A673 (cell line): ENCODE measurements around the gene ERBB2. TPM values are rescaled to one million over a fixed set of nuclear protein-coding genes. Genes with fewer than 3 reads are reported as not detected.

Source experiments
- BruUV-seq: library from RNA; stranded (reverse); fragments of 400-500 nt; replicated peaks from 2 replicates; lab custom pipeline; 2021; lab: Mats Ljungman, UMichigan
- CTCF ChIA-PET: fragments of 300-600 bp; sonication (Branson Sonifier 250); formaldehyde crosslinking; loops from one replicate; lab custom pipeline; 2022; ENCODE audit warnings: antibody characterized with exemption; lab: Charles Lee
- POLR2A ChIA-PET: fragments of 300-600 bp; sonication (Branson Sonifier 250); formaldehyde crosslinking; loops from one replicate; lab custom pipeline; 2022; ENCODE audit warnings: antibody characterized with exemption; ENCODE audit not compliant: low non-redundant PET; lab: Charles Lee
- DNase-seq: peaks from one replicate; pipeline ENCODE4 v3.0.0-alpha.2; 2015; ENCODE audit warnings: low spot score
- H3K27ac ChIP-seq: fragments of 200-600 bp; sonication (generic); 2 replicates; pipeline ENCODE4 v1.5.1; 2016; ENCODE audit warnings: mixed run types, low read depth, mild to moderate bottlenecking, mixed read lengths, antibody characterized with exemption, low read length; ENCODE audit not compliant: poor library complexity, severe bottlenecking
- H3K27me3 ChIP-seq: fragments of 200-600 bp; sonication (generic); replicated peaks from 2 replicates; pipeline ENCODE4 v1.6.1; 2017; ENCODE audit warnings: mixed run types, low read depth, mild to moderate bottlenecking, mixed read lengths, antibody characterized with exemption, low read length; ENCODE audit not compliant: insufficient read depth, poor library complexity
- H3K36me3 ChIP-seq: fragments of 200-600 bp; sonication (generic); 2 replicates; pipeline ENCODE4 v1.6.1; 2016; ENCODE audit warnings: mixed run types, mild to moderate bottlenecking, mixed read lengths, antibody characterized with exemption, low read length; ENCODE audit not compliant: insufficient read depth, poor library complexity, severe bottlenecking
- H3K4me1 ChIP-seq: fragments of 200-600 bp; sonication (generic); 2 replicates; pipeline ENCODE4 v1.6.1; 2017; ENCODE audit warnings: mixed run types, mild to moderate bottlenecking, mixed read lengths, antibody characterized with exemption, low read length; ENCODE audit not compliant: insufficient read depth, poor library complexity, severe bottlenecking
- H3K4me3 ChIP-seq: fragments of 200-600 bp; sonication (generic); 2 replicates; pipeline ENCODE4 v1.5.1; 2016; ENCODE audit warnings: low read depth, mixed run types, mild to moderate bottlenecking, mixed read lengths, low read length; ENCODE audit not compliant: poor library complexity, severe bottlenecking
- H3K9me3 ChIP-seq: fragments of 200-600 bp; sonication (generic); 2 replicates; pipeline ENCODE4 v1.6.1; 2016; ENCODE audit warnings: mixed run types, low read depth, mild to moderate bottlenecking, mixed read lengths, antibody characterized with exemption, low read length; ENCODE audit not compliant: poor library complexity, severe bottlenecking
- EZH2 ChIP-seq: fragments of 200-600 bp; sonication (generic); IDR thresholded peaks from 2 replicates; pipeline ENCODE4 v1.6.1; 2017; ENCODE audit warnings: borderline replicate concordance, low read depth, mild to moderate bottlenecking, mixed read lengths, antibody characterized with exemption, low read length; ENCODE audit not compliant: poor library complexity, severe bottlenecking
- intact Hi-C: fragments of 100-400 bp; cut with micrococcal nuclease; formaldehyde crosslinking; loops from one replicate; pipeline ENCODE4 v1.10.0; 2022; ENCODE audit not compliant: unreplicated experiment
- total RNA-seq: library from RNA; stranded (reverse); gene quantifications from 2 replicates; pipeline ENCODE4 v1.2.3, GENCODE V29; 2021
- TF ChIP-seq, protein P1 (sequence below): fragments of 300-800, 200-600 bp; sonication (generic); conservative IDR thresholded peaks from 2 replicates; pipeline ENCODE4 v1.5.1; 2017; ENCODE audit warnings: low read depth, mild to moderate bottlenecking, antibody characterized with exemption, low read length, moderate library complexity, mixed read lengths

The ERBB2 gene
- total RNA-seq, 1 experiment from 2014 or later: 11.1 TPM

DNA sequence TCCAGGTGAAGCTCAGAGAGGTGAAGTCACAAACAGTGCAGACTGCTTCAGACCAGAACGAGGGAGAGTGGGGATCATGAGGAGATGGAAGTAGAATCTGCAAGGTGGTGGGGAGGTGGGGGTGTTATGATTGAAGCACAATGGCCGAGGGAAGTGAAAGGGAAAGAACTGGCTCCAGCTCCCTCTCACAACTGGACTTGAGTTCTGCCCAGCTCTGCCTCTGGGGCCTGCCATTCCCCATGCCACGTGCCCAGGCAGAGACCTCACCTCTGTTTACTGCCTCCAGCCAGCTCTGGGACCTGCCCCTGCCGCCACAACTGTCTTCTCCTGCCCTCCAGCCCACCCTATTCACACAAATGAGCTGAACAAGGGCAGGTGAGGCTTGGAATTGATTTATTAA, 29.1 kb upstream of the ERBB2 start:
- no peak for DNase-seq
- Histone ChIP-seq H3K27me3 (no peaks in the 10 kb centered on the region), H3K27ac (no peak overlapping the region), H3K4me1 (no peaks in the 10 kb centered on the region), H3K9me3 (no peaks in the 10 kb centered on the region), H3K36me3 (no peaks in the 10 kb centered on the region), H3K4me3 (no peak overlapping the region)
- ChIA-PET POLR2A (no interaction called here), CTCF (interaction anchor here (0.6 kb wide), 1 partner anchor 48 kb away, joined by 6 read pairs; no protein-coding TSS in a partner anchor)
- BruUV-seq: no TSS peak
- no peak for TF ChIP-seq EZH2
- TF ChIP-seq, protein P1, sequence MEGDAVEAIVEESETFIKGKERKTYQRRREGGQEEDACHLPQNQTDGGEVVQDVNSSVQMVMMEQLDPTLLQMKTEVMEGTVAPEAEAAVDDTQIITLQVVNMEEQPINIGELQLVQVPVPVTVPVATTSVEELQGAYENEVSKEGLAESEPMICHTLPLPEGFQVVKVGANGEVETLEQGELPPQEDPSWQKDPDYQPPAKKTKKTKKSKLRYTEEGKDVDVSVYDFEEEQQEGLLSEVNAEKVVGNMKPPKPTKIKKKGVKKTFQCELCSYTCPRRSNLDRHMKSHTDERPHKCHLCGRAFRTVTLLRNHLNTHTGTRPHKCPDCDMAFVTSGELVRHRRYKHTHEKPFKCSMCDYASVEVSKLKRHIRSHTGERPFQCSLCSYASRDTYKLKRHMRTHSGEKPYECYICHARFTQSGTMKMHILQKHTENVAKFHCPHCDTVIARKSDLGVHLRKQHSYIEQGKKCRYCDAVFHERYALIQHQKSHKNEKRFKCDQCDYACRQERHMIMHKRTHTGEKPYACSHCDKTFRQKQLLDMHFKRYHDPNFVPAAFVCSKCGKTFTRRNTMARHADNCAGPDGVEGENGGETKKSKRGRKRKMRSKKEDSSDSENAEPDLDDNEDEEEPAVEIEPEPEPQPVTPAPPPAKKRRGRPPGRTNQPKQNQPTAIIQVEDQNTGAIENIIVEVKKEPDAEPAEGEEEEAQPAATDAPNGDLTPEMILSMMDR: no peak
- intact Hi-C loops: no loop called here

- ChIA-PET CTCF (interaction anchor here (0.5 to 1.1 kb wide), 2 partner anchors 28 to 507 kb away, joined by 3 to 4 read pairs; partner anchors contain the start of gene ERBB2), POLR2A (no interaction called here)
- Histone ChIP-seq H3K36me3 (no peaks in the 10 kb centered on the region), H3K27ac (no peak overlapping the region), H3K27me3 (no peaks in the 10 kb centered on the region), H3K9me3 (no peaks in the 10 kb centered on the region), H3K4me3 (no peak overlapping the region), H3K4me1 (no peaks in the 10 kb centered on the region)
- no TSS peak for BruUV-seq
- intact Hi-C loops: no loop called here
- TF ChIP-seq, protein P1: peak; percentile 49
- TF ChIP-seq EZH2: no peak
- DNase-seq: no peak
These were observed 28.0 kb upstream of the ERBB2 start for GRCh38 chr17:39671651-39672521.

DNA sequence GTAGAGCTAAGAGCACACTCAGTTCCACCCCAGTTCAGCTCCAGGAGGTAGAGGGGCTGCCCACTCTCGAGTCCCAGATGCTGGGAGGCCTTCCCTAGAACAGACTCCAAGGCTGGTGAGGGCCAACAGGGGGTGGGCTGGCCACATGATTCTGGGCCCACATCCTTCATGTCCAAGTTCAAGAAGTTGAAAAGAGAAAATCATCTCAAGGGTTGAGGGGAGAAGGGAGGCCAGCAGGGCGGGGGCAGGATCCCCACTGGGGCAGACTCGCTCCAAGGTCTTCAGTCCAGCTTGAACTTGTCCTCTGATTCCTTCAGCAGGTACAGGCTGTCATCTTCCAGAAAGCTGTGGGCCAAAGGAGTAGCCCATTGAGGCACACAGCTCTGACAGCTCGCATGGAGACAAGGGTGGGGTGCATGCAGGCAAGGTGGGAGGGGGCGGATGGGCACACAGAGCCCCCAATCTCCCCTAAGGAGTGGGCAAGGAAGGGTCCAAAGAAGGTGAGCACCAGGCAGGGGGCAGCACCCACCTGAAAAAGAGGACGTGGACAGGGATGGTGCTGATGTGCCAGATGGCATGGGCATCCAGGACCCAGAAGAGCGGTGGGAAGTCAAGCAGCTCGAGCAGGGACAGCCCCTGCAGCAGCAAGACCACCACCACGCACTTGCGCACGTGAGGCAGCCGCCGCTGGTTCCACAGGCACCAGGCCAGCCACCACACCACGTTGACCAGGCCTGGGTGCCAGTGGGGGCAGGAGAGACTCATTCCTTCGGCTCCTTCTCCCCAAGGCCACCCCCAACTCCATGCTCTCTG, 27.1 kb upstream of the ERBB2 start:
- no TSS peak for BruUV-seq
- DNase-seq: no peak
- no peaks in the 10 kb centered on the region for H3K36me3 ChIP-seq
- H3K27ac ChIP-seq: no peak overlapping the region
- TF ChIP-seq, protein P1: no peak
- no peak for TF ChIP-seq EZH2
- no peak overlapping the region for H3K4me3 ChIP-seq
- no peaks in the 10 kb centered on the region for H3K9me3 ChIP-seq
- ChIA-PET POLR2A (no interaction called here), CTCF (interaction anchor here (0.5 to 1.1 kb wide), 2 partner anchors 27 to 427 kb away, joined by 3 to 4 read pairs; partner anchors contain the start of gene ERBB2)
- no peaks in the 10 kb centered on the region for H3K27me3 ChIP-seq
- intact Hi-C loops: no loop called here
- H3K4me1 ChIP-seq: no peaks in the 10 kb centered on the region
